ENCODE data around the gene TMEM229B. TPM values are rescaled to one million over a fixed set of nuclear protein-coding genes. Genes with fewer than 3 reads are reported as not detected.
A peak's percentile ranks its signal among the peaks of the same experiment; 100 is the strongest.

Gene TMEM229B
- total and polyA plus RNA-seq, 2 donors (not counting 1 experiment from before 2014, with no cell fraction given) = 6.9 to 8.2 TPM

DNA sequence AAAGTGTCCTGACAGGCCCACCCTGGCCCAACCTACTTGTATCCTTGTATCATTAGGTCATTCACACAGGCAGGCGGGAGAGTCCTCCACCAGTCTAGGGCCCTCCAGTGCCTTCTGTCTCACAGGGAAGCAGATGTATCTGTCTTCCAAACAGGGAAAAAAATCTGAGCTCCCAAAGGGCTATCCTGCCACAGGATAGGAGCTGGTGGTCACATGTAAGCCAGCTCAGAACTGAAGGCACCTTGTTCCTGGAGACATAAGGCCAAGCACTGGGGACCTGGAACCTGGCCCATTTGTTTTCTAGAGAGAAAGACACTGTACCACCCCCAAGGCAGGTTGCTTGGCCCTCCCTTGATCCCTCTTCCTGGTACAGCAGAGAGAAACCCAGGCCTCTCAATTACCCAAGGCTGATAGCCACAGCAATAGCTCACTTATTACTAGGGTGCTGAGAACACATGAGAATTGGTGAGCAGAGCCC is 25.1 kb upstream of the TMEM229B start:
- TF ChIP-seq, protein P1, sequence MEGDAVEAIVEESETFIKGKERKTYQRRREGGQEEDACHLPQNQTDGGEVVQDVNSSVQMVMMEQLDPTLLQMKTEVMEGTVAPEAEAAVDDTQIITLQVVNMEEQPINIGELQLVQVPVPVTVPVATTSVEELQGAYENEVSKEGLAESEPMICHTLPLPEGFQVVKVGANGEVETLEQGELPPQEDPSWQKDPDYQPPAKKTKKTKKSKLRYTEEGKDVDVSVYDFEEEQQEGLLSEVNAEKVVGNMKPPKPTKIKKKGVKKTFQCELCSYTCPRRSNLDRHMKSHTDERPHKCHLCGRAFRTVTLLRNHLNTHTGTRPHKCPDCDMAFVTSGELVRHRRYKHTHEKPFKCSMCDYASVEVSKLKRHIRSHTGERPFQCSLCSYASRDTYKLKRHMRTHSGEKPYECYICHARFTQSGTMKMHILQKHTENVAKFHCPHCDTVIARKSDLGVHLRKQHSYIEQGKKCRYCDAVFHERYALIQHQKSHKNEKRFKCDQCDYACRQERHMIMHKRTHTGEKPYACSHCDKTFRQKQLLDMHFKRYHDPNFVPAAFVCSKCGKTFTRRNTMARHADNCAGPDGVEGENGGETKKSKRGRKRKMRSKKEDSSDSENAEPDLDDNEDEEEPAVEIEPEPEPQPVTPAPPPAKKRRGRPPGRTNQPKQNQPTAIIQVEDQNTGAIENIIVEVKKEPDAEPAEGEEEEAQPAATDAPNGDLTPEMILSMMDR (IDR thresholded peaks at IDR 0.05) = no peak
- H4K20me1 ChIP-seq (ENCODE audit: control insufficient read depth, insufficient read depth, low read length, poor library complexity, severe bottlenecking) = no peaks in the 10 kb centered on the region
- no peak for DNase-seq
- Mint-ChIP-seq H3K9me3 (ENCODE audit: insufficient read depth) (no peaks in the 10 kb centered on the region), H3K4me3 (peak overlapping the region; percentile 93), H3K27me3 (no peaks in the 10 kb centered on the region), H3K27ac (peak overlapping the region; percentile 93), H3K4me1 (peaks cover 45% of the 10 kb centered on the region)
- H3K9ac ChIP-seq (ENCODE audit: low read length) = no peak overlapping the region
- no peaks in the 10 kb centered on the region for H3K79me2 ChIP-seq (ENCODE audit: control insufficient read depth, insufficient read depth, low read length)
- no peaks in the 10 kb centered on the region for H3K36me3 ChIP-seq (replicated peaks in 1 of 2; ENCODE audit: control extremely low read depth in 1 of 2, control insufficient read depth in 1 of 2, extremely low read depth in 1 of 2, insufficient read depth in 2 of 2, low read length in 1 of 2)
- peak overlapping the region; percentile 90 for H3K4me2 ChIP-seq (replicated peaks; ENCODE audit: low read depth, low read length, poor library complexity, severe bottlenecking)
- H3K27ac ChIP-seq (ENCODE audit: low read length in 2 of 2) = peak overlapping the region; percentile 65 to 73
- H2AFZ ChIP-seq (ENCODE audit: insufficient read depth, low read depth, low read length, poor library complexity, severe bottlenecking) = peak overlapping the region; percentile 90
- no peak overlapping the region for H3K4me3 ChIP-seq (ENCODE audit: control extremely low read depth in 1 of 5, extremely low read depth in 1 of 5, insufficient read depth in 1 of 5, low read depth in 2 of 5, low read length in 4 of 5)
- ATAC-seq (ENCODE audit: low read depth) = no peak
- ChIA-PET CTCF (interaction anchor here (1.1 to 2.8 kb wide), 7 partner anchors 13 to 86 kb away, joined by 3 to 20 read pairs (median 7); partner anchors contain the start of gene TMEM229B), POLR2A (interaction anchor here (1.8 to 4.3 kb wide), 2 partner anchors 22 to 26 kb away, joined by 4 to 18 read pairs; partner anchors contain the start of gene TMEM229B)
- intact Hi-C loops (cut with micrococcal nuclease) = loop anchor here (1.0 kb wide), 1 partner anchor 25 kb away; the partner anchor contains the start of gene TMEM229B
- no peaks in the 10 kb centered on the region for H3K9me3 ChIP-seq (ENCODE audit: control extremely low read depth in 1 of 3, control insufficient read depth in 2 of 3, insufficient read depth in 1 of 3, low read length in 2 of 3)
- WGBS (ENCODE audit: insufficient coverage) = 100% methylated on average over 1 of the region's 1 CpG
- H3K27me3 ChIP-seq (replicated peaks in 1 of 4; ENCODE audit: control extremely low read depth in 1 of 4, control insufficient read depth in 3 of 4, insufficient read depth in 4 of 4, low read length in 3 of 4) = no peaks in the 10 kb centered on the region
- peaks cover 37 to 38% of the 10 kb centered on the region in 2 donors for H3K4me1 ChIP-seq (ENCODE audit: control insufficient read depth in 2 of 2, insufficient read depth in 2 of 2, low read length in 2 of 2)

DNA sequence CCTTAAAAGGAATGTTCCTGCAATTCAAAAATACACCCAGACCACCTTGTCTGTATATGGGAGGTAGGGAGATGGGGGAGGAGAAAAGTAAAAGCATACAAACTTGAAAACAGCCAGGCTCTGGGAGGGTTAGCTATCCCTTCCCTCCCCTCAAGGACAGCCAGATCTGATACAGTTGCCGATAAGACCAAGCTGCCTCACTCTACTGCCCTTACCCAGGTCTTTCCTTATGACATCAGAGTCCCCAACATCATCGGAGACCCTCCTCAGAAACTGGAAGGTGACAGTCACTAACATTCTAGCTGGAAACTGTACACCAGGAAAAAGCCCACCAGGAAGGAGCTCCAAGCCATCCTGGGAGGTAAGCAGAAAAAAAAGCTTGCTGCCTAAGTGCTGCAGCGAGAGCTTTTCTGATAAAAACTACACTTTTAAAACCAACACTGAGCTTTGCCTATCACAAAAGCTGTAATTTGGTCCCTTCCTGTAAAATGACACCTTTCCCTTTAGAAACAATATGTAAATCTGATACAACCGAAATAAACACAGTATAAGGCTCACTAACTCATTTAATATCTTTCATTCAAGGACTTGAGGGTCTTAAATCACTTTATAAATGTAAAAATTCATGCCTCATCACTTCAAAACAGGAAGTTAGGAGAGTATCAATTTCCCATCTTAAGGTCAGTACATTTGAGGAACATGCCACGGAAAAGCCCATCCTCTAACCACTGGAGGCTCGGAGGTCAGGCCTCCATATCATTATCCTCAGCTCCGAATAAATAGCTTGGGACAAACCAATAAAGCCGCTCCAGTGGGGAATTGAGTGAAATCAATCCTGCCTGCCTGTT is 24.2 kb upstream of the TMEM229B start:
- Mint-ChIP-seq H3K4me3 (peak overlapping the region; percentile 40), H3K27ac (peak overlapping the region; percentile 93), H3K27me3 (no peaks in the 10 kb centered on the region), H3K4me1 (peaks cover 49% of the 10 kb centered on the region), H3K9me3 (ENCODE audit: insufficient read depth) (no peaks in the 10 kb centered on the region)
- H3K9me3 ChIP-seq (ENCODE audit: control extremely low read depth in 1 of 3, control insufficient read depth in 2 of 3, insufficient read depth in 1 of 3, low read length in 2 of 3) = no peaks in the 10 kb centered on the region
- 75% methylated on average over 1 of the region's 8 CpGs for WGBS (ENCODE audit: insufficient coverage)
- TF ChIP-seq EZH2 (IDR thresholded peaks at IDR 0.05; ENCODE audit: borderline replicate concordance, insufficient read depth, low read depth, low read length, poor library complexity, severe bottlenecking) = no peak
- TF ChIP-seq, protein P1 (IDR thresholded peaks at IDR 0.05) = no peak
- ChIA-PET CTCF (interaction anchor here (1.1 to 2.7 kb wide), 6 partner anchors 14 to 86 kb away, joined by 3 to 20 read pairs (median 6); partner anchors contain the start of gene TMEM229B), POLR2A (interaction anchor here (4.3 kb wide), 1 partner anchor 25 kb away, joined by 18 read pairs; the partner anchor contains the start of gene TMEM229B)
- intact Hi-C loops (cut with micrococcal nuclease) = no loop called here
- no peak for DNase-seq
- no peak overlapping the region for H2AFZ ChIP-seq (ENCODE audit: insufficient read depth, low read depth, low read length, poor library complexity, severe bottlenecking)
- no peak overlapping the region for H3K4me3 ChIP-seq (ENCODE audit: control extremely low read depth in 1 of 5, extremely low read depth in 1 of 5, insufficient read depth in 1 of 5, low read depth in 2 of 5, low read length in 4 of 5)
- H3K4me1 ChIP-seq (ENCODE audit: control insufficient read depth in 2 of 2, insufficient read depth in 2 of 2, low read length in 2 of 2) = peaks cover 37 to 38% of the 10 kb centered on the region in 2 donors
- H4K20me1 ChIP-seq (ENCODE audit: control insufficient read depth, insufficient read depth, low read length, poor library complexity, severe bottlenecking) = no peaks in the 10 kb centered on the region
- H3K4me2 ChIP-seq (replicated peaks; ENCODE audit: low read depth, low read length, poor library complexity, severe bottlenecking) = peak overlapping the region; percentile 90
- H3K27me3 ChIP-seq (replicated peaks in 1 of 4; ENCODE audit: control extremely low read depth in 1 of 4, control insufficient read depth in 3 of 4, insufficient read depth in 4 of 4, low read length in 3 of 4) = no peaks in the 10 kb centered on the region
- H3K27ac ChIP-seq (ENCODE audit: low read length in 2 of 2) = peak overlapping the region; percentile 65 to 73
- H3K9ac ChIP-seq (ENCODE audit: low read length) = no peak overlapping the region
- no peak for ATAC-seq (ENCODE audit: low read depth)
- H3K79me2 ChIP-seq (ENCODE audit: control insufficient read depth, insufficient read depth, low read length) = no peaks in the 10 kb centered on the region
- no peaks in the 10 kb centered on the region for H3K36me3 ChIP-seq (replicated peaks in 1 of 2; ENCODE audit: control extremely low read depth in 1 of 2, control insufficient read depth in 1 of 2, extremely low read depth in 1 of 2, insufficient read depth in 2 of 2, low read length in 1 of 2)
